Endothelial cell (in vitro differentiated cells): ENCODE data around the gene PER2. TPM values are rescaled to one million over a fixed set of nuclear protein-coding genes. Genes with fewer than 3 reads are reported as not detected.
"Not testable (repeated sequence)": the region's sequence is repeated elsewhere in the genome, so short reads cannot be mapped to it uniquely, and the experiment has no call there.

Source experiments
- DNase-seq: peaks from one replicate; pipeline ENCODE4 v3.0.0; 2021; ENCODE audit warnings: low spot score
- H3K27ac Mint-ChIP-seq: one replicate; pipeline ENCODE4 v1.8.0; 2021; ENCODE audit warnings: mixed read lengths, inconsistent platforms; ENCODE audit not compliant: unreplicated experiment
- H3K27me3 Mint-ChIP-seq: one replicate; pipeline ENCODE4 v1.8.0; 2021; ENCODE audit warnings: mild to moderate bottlenecking, moderate library complexity, mixed read lengths, inconsistent platforms; ENCODE audit not compliant: unreplicated experiment
- H3K36me3 Mint-ChIP-seq: one replicate; pipeline ENCODE4 v1.8.0; 2021; ENCODE audit warnings: mild to moderate bottlenecking, low read depth, mixed read lengths, inconsistent platforms; ENCODE audit not compliant: unreplicated experiment
- H3K4me1 Mint-ChIP-seq: one replicate; pipeline ENCODE4 v1.8.0; 2021; ENCODE audit warnings: mild to moderate bottlenecking, mixed read lengths, inconsistent platforms; ENCODE audit not compliant: unreplicated experiment
- H3K4me3 Mint-ChIP-seq: one replicate; pipeline ENCODE4 v1.8.0; 2021; ENCODE audit warnings: mild to moderate bottlenecking, mixed read lengths, inconsistent platforms; ENCODE audit not compliant: unreplicated experiment
- H3K9me3 Mint-ChIP-seq: one replicate; pipeline ENCODE4 v1.8.0; 2021; ENCODE audit warnings: mixed read lengths, inconsistent platforms; ENCODE audit not compliant: unreplicated experiment
- CTCF ChIP-seq: fragments of 200-600 bp; sonication (generic); IDR thresholded peaks from one replicate; pipeline ENCODE4 v1.5.0; 2021; ENCODE audit warnings: antibody characterized with exemption; ENCODE audit not compliant: unreplicated experiment
- total RNA-seq: library from RNA; stranded (reverse); fragmentation: NEBNext Ultra II Directional; extraction: Animal tissue kit (Norgen Biotek cat#: 25700); gene quantifications from one replicate; pipeline ENCODE4 v1.2.1, GENCODE V29; 2021; ENCODE audit not compliant: unreplicated experiment

PER2 gene
- total RNA-seq, 1 donor from 2014 or later: 5.5 TPM

- no peak within 1 kb of the TSS for H3K27ac Mint-ChIP-seq
- H3K4me3 Mint-ChIP-seq: peak within 1 kb of the TSS; percentile 91
- H3K27me3 Mint-ChIP-seq: peaks cover 10% of the 10 kb centered on the region
- peak; percentile 90 for DNase-seq
- no peak for TF ChIP-seq CTCF
- peaks cover 12% of the 10 kb centered on the region for H3K4me1 Mint-ChIP-seq
- peaks cover 9% of the 10 kb centered on the region for H3K36me3 Mint-ChIP-seq
- no peaks in the 10 kb centered on the region for H3K9me3 Mint-ChIP-seq
These were observed 31.8 kb upstream of the PER2 start, which contains the start of gene TRAF3IP1 for GRCh38 chr2:238320246-238320647. Gene TRAF3IP1, plus strand, starts transcription at chr2:238320518. Its CDS starts 145 bp downstream, at chr2:238320663.

GRCh38 chr2:238315031-238315595 is 26.7 kb upstream of the PER2 start:
- TF ChIP-seq CTCF: no peak
- Mint-ChIP-seq H3K9me3 (no peaks in the 10 kb centered on the region), H3K36me3 (no peaks in the 10 kb centered on the region), H3K4me1 (peaks cover 6% of the 10 kb centered on the region), H3K27me3 (peaks cover 7% of the 10 kb centered on the region), H3K4me3 (no peak overlapping the region), H3K27ac (no peak overlapping the region)
- no peak for DNase-seq

GRCh38 chr2:238314576-238314975 is 26.2 kb upstream of the PER2 start:
- H3K9me3 Mint-ChIP-seq: no peaks in the 10 kb centered on the region
- peaks cover 3% of the 10 kb centered on the region for H3K4me1 Mint-ChIP-seq
- H3K4me3 Mint-ChIP-seq: no peak overlapping the region
- no peak overlapping the region for H3K27ac Mint-ChIP-seq
- H3K36me3 Mint-ChIP-seq: no peaks in the 10 kb centered on the region
- no peak for TF ChIP-seq CTCF
- no peak for DNase-seq
- H3K27me3 Mint-ChIP-seq: peaks cover 5% of the 10 kb centered on the region

GRCh38 chr2:238313991-238314350 is 25.6 kb upstream of the PER2 start:
- Mint-ChIP-seq H3K27me3 (peaks cover under 1% of the 10 kb centered on the region), H3K4me1 (no peaks in the 10 kb centered on the region), H3K9me3 (no peaks in the 10 kb centered on the region), H3K36me3 (no peaks in the 10 kb centered on the region), H3K27ac (no peak overlapping the region), H3K4me3 (no peak overlapping the region)
- TF ChIP-seq CTCF: no peak
- no peak for DNase-seq

GRCh38 chr2:238313289-238313990 is 25.0 kb upstream of the PER2 start:
- Mint-ChIP-seq H3K4me3 (no peak overlapping the region), H3K27ac (no peak overlapping the region), H3K36me3 (no peaks in the 10 kb centered on the region), H3K4me1 (no peaks in the 10 kb centered on the region), H3K9me3 (no peaks in the 10 kb centered on the region), H3K27me3 (no peaks in the 10 kb centered on the region)
- no peak for DNase-seq
- no peak for TF ChIP-seq CTCF

GRCh38 chr2:238310721-238311120 is 22.3 kb upstream of the PER2 start:
- H3K27me3 Mint-ChIP-seq, H3K4me1 Mint-ChIP-seq, DNase-seq, H3K9me3 Mint-ChIP-seq, H3K36me3 Mint-ChIP-seq, H3K27ac Mint-ChIP-seq, H3K4me3 Mint-ChIP-seq: not testable (repeated sequence)
